Measurements from ENCODE around the gene CCDC85B.
"Not testable (repeated sequence)": the region's sequence is repeated elsewhere in the genome, so short reads cannot be mapped to it uniquely, and the experiment has no call there.

CCDC85B gene

DNA sequence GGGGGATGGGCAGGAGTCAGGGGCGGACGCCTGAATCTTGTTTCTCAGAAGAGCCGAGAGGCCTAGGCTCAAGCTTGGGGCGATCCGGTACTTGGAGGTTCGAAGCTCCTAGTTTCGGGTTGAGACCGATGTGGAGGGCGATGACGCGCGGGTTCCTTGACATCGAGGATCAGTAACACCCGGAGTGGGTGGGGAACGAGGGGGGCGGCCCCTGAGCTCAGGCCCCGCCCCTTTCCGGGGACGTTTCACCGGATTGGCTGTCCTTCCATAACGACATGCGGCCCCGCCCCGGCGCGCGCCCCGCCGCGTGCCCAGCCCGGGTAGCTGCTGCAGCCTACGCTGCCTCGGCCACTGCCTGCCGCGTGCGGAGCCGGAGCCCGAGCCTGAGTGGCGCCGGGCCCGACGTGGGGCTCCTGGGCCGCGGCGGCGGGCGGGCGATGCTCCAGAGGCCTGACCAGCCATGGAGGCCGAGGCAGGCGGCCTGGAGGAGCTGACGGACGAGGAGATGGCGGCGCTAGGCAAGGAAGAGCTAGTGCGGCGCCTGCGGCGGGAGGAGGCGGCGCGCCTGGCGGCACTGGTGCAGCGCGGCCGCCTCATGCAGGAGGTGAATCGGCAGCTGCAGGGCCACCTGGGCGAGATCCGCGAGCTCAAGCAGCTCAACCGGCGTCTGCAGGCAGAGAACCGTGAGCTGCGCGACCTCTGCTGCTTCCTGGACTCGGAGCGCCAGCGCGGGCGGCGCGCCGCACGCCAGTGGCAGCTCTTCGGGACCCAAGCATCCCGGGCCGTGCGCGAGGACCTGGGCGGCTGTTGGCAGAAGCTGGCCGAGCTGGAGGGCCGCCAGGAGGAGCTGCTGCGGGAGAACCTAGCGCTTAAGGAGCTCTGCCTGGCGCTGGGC is at the start of gene CCDC85B:
Gene CCDC85B, plus strand, starts transcription at position 350 of the 895 bp plus-strand sequence. Its CDS starts 111 bp downstream, at position 461.
- peak; percentile 80 for DNase-seq (ENCODE audit: low read depth, low spot score)

DNA sequence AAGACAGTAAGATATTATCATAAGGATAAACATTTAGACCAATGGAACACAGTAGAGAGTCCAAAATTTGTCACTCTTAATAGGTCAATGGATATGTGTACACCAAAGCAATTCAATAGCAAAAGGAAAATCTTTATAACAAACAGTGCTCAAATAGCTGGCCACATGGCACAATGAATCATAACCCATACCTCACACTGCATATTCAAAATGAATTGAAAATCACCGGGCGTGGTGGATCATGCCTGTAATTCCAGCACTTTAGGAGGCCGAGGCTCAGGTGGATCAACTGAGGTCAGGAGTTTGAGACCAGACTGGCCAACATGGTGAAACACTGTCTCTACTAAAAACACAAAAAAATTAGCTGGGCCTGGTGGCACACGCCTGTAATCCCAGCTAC is 48.3 kb upstream of the CCDC85B start:
- no peak for DNase-seq (ENCODE audit: low read depth, low spot score)

DNA sequence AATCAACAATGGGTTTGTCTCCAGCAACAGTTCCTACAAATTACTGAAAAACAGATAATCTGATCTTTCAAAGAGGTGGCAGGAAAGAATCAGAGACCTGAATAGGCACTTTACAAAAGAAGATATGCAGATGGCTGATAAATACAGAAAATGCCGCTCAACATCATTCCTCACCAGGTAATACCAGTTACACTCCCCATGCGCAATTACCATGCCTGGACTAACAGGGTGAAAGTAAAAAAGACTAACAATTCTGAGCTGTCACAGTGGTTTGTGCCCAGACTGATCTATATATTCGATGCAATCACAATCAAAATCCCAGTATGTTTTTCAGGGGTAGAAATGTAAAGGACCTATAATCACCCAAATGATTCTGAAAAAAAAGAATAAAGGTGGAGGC is 46.7 kb upstream of the CCDC85B start:
- DNase-seq (ENCODE audit: low read depth, low spot score), result no peak

DNA sequence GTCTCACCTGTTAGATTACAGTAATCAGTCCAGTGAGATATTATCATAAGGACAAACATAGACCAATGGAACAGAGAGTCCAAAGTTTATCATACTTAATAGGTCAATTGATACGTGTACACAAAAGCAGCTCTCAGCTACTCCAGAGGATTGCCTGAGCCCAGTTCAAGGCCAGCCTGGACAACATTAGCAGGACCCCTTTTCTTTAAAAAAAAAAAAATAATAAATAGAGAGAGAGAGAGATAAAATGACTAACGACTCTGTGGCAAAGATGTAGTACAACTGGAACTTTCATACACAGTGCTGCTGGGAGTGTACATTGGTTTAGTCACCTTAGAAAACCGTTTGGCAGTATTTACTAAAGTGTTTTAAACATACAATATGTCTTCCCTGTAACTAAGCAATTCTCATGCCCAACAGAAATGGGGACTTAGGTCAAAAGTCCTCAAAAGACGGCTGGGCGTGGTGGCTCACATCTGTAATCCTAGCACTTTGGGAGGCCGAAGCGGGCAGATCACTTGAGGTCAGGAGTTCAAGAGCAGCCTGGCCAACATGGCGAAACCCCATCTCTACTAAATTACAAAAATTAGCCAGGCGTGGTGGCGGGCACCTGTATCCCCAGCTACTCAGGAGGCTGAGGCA is 46.1 kb upstream of the CCDC85B start:
- DNase-seq (ENCODE audit: low read depth, low spot score), result no peak

DNA sequence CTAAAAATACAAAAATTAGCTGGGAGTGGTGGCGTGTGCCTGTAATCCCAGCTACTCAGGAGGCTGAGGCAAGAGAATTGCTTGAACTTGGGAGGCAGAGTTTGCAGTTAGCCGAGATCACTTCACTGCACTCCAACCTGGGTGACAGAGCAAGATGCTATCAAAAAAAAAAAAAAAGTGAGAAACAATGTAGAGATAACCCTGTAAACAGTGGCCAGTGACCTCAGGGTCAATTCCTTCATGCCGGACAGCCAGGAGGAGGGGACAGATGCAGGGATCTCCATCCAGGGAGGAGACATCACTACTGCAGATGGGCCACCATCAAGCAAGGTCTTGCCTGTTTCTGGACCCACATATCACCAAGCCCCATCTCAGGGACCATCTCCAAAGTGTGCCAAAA is 42.7 kb upstream of the CCDC85B start:
- DNase-seq (ENCODE audit: low read depth, low spot score), result no peak

DNA sequence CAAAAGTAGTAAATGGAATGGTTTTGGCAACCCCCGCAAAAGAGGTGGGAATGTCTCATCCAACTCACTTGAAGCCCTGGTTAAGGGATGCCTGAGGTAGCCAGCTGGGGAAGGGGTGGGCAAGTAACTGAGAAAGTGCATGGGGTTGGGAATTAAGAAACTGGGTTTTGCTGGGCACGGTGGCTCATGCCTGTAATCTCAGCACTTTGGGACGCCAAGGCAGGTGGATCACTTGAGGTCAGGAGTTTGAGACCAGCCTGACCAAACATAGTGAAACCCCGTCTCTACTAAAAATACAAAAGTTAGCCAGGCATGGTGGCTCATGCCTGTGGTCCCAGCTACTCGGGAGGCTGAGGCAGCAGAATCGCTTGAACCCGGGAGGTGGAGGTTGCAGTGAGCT is 41.8 kb upstream of the CCDC85B start:
- not testable (repeated sequence) for DNase-seq (ENCODE audit: low read depth, low spot score)

DNA sequence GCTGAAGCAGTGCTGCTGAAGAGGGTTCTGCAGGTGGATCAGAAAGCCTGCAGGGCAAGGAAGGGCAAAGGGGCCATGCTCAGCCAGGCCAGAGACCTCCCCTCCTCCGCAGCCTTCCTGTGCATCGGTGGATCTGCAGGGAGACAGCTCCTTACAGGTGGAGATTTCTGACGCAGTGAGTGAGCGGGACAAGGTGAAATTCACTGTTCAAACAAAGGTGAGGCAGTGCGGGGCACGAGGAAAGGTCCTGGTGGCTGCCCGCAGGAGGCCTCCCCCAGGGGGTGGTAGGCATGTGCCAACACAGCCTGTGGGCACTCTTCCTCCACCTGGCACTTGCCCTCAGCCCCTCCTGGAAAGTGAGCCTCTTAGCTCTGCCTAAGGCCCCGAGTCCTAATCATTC is 41.1 kb upstream of the CCDC85B start:
- no peak for DNase-seq (ENCODE audit: low read depth, low spot score)

DNA sequence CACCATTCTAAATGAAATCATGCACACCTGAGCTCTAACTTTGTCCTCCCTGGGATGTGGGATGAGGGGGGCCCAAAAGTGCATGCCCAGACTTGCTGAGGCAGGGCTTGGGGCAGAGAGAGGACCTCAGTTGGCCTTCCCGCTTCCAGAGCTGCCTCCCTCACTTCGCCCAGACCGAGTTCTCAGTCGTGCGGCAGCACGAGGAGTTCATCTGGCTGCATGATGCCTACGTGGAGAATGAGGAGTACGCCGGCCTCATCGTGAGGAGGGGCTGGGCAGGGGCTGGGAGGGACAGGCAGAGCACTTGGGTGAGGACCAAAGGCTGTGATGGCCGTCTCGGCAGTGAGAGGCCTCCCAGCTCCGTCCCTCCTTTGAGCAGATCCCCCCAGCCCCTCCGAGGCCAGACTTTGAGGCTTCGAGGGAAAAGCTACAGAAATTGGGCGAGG is 40.7 kb upstream of the CCDC85B start:
- DNase-seq (ENCODE audit: low read depth, low spot score), result no peak

DNA sequence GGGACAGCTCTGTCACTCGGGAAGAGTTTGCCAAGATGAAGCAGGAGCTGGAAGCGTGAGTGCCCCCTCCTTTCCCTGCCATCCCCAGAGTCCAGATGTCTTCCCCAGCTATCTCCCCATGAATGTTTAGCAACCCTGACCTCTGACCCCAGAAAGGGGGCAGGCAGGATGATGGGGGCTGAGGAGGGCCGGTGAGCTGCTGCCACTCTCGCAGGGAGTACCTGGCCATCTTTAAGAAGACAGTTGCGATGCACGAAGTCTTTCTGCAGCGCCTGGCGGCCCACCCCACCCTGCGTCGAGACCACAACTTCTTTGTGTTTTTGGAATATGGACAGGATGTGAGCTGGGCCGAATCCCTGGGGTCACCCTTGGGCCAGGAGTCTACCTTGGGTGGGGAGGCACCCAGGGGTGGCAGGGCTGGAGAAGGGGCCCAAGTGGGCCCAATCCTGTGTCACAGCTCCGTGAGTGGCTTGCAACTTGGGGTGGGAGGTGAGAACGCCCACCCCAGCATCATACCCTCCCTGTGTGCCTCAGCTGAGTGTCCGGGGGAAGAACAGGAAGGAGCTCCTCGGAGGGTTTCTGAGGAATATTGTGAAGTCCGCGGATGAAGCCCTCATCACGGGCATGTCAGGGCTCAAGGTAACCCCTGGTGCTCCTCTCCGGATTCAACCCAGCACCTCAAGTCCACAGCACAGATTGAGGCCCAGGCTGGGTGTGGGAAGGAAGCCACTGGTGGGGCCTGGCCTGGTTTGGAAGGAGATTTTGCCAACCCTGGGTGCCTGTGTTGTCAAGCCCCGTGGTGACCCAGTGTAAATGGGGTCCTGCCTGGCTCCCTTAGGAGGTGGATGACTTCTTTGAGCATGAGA is 40.0 kb upstream of the CCDC85B start:
- no peak for DNase-seq (ENCODE audit: low read depth, low spot score)

DNA sequence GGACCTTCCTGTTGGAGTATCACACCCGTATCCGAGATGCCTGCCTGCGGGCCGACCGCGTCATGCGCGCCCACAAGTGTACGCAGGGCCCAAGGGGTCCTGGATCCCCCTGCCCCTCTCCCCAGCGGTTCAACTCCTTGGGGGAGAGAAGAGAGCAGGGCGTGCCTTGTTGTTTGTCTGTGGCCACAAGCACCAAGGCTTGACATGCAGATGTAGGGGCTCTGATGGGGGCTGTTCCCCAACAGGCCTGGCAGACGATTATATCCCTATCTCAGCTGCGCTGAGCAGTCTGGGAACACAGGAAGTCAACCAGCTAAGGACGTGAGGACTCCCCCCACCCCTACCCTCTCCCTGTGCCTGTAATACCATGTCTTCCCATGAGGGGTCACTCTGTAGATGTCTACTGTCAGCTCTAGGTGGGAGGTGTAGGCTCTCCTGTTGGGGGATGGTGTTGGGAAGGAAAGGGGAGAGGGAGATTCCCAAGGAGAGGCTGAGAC is 39.3 kb upstream of the CCDC85B start:
- no peak for DNase-seq (ENCODE audit: low read depth, low spot score)

DNA sequence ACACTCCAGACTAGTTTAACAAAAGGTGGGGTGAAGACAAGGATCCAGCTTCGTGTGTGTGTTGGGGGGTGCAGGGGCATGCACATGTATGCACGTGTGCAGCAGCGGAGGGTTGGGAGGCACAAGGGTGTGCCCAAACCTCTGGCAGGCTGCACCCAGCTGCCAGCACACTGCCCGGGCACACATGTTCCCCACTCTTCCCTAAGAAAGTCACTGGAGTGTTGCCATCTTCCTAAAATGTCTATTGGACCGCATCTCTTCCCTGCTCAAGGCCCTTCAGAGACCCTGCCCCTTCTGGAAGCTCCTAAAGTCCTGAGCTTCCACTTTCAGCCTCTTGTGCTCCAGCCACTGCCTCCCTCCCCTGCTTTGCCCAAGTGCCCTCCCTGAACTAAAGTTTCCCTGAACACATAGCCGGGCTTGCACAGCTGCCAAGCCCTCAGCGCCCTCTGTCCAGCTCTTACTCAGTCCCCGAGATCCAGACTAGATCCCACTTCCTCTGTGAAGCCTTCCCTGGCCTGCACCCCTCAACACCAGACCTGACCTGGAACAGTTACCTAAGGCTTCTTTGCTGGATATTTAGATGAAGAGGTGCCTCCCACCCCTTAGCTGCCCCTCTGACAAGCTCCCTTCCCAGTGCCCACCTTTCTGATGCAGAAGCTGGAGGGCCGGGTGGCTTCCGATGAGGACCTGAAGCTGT is 38.5 kb upstream of the CCDC85B start:
- no peak for DNase-seq (ENCODE audit: low read depth, low spot score)

DNA sequence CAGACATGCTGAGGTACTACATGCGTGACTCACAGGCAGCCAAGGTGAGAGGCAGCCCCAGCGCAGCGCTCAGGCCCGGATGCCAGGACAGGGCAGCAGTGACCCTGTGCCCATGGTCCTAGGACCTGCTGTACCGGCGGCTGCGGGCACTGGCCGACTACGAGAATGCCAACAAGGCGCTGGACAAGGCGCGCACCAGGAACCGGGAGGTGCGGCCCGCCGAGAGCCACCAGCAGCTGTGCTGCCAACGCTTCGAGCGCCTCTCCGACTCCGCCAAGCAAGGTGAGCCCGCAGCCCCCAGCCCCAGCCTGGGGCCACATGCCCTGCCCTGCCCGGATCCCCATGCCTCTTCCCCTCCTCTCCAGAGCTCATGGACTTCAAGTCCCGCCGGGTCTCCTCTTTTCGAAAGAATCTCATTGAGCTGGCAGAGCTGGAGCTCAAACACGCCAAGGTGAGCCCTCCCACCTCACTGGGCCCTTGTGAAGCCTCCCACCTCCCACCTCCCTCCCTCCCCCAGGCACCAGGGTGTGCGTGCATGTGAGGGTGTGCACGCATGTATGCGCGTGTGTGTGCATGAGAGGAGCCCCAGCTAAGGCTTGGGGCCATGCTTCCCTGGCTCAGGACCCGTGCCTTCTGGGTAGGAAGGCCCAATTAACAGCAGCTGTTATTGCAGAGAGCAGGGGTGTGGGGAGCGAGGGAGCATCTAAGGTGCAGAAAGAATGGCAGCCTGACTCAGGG is 37.8 kb upstream of the CCDC85B start:
- DNase-seq (ENCODE audit: low read depth, low spot score), result no peak

DNA sequence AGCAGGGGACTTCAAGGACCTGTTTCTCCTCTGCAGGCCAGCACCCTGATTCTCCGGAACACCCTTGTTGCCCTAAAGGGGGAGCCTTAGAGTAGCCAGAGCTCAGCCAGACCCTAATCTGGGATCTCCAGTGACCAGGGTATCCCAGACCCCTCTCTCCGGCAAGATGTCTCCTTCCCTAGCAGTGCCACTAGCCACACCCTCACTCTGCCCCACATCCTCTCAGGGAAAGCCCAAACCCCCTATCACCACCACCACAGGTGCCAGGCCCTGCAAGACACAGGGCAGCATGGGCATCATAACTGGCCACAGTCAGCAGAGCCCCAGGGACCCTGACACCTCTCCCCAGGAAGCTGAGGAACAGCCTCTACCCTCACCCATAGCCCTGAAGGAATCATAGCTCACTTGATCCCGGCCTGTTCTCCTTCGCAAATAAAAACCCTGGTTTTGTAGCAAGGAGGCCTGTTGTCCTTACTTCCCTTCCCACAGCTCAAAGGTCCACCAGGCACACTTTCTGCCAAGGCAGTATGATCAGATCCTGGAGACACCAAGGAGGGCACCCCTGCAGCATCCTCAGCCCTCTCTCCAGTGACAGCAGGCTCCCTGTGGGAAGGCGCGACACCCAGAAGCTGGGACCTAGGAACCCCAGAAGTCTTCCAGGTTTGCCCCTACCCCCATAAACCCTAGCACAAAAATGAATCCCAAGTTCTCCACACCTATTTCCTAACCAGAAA is 37.1 kb upstream of the CCDC85B start:
- DNase-seq (ENCODE audit: low read depth, low spot score), result no peak

DNA sequence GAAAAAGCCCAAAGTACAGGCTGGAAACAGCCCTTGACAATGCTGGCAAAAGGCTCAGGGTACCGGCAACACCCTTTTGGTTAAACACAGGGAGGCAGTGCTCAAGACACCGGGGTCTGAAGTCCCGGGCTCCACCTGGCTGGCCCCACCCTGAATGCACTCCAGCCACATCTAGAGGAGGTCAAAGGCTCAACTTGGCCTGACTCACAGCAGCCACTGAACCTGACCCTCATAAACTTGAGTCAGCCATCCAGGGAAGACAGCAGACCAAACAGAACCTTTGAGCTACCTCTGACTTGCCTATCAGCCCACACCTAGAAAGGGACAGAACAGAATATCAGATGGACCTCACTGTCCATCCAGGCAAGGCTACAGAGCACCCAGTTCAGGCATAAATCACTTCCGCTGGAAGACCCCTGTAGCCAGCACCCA is 36.3 kb upstream of the CCDC85B start:
- no peak for DNase-seq (ENCODE audit: low read depth, low spot score)

DNA sequence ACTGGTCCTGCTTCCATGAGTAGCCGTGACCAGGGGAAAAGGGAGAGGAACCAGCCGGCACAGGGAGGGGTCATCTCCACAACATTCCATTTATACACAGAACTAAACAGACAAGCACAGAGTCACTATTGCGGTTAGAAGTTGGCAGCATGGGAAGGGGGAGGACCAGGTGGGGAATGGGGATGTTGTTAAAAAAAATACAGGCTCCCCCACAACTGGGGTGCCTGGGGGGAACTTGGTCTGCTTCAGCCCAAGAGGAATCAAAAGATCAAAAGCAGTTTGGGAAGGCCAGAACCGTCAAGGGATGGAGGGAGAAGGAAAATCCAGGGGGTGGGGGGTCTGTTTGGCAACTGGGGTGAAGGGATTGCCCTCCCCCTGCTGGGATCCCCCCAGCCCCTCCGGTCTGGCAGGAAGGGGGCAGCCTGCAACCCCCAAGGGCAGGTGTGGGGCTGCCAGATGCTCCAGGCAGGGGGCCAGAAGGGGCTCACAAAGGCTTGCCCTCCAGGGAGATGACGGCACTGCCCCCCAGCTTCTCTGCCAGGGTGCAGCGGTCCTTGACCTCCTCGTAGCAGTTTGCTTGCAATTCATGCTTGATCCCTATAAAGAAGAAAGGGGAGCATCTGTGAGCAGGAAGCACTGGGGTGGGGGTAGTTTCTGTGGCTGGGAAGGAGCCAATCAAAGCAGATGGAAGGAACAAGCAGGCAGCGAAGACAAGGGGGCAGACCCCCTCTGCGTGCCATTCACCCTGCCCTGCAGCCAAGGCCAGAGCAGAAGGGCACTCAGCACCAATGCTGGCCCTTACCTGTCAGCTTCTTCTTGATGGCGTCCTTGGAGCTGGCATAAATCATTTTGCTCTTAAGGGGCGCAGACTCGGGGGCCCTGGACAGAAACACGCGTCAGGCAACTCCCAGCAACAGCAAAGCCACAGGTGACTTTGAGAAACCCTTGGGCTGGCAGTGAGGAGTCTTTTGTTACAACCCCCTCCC is 35.3 kb upstream of the CCDC85B start:
- DNase-seq (ENCODE audit: low read depth, low spot score), result no peak

DNA sequence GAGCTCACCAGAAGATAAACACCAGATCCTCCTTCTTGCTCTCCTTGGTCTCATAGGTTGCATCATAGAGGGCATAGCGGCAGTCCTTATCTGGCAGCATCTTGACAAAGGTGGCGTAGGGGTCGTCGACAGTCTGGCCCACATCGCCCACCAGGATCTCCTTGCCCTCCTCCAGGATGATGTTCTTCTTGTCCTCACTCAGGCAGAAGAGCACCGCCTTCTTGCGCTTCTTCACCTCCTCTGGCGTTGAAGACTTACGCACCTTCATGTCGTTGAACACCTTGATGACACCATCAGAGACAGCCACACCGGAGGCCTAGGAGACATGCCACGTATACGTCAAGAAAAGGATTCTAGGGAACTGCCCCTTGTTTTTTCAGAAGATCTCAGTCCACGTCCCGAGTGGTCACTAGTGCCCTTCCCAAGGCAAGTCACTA is 34.5 kb upstream of the CCDC85B start:
- no peak for DNase-seq (ENCODE audit: low read depth, low spot score)

DNA sequence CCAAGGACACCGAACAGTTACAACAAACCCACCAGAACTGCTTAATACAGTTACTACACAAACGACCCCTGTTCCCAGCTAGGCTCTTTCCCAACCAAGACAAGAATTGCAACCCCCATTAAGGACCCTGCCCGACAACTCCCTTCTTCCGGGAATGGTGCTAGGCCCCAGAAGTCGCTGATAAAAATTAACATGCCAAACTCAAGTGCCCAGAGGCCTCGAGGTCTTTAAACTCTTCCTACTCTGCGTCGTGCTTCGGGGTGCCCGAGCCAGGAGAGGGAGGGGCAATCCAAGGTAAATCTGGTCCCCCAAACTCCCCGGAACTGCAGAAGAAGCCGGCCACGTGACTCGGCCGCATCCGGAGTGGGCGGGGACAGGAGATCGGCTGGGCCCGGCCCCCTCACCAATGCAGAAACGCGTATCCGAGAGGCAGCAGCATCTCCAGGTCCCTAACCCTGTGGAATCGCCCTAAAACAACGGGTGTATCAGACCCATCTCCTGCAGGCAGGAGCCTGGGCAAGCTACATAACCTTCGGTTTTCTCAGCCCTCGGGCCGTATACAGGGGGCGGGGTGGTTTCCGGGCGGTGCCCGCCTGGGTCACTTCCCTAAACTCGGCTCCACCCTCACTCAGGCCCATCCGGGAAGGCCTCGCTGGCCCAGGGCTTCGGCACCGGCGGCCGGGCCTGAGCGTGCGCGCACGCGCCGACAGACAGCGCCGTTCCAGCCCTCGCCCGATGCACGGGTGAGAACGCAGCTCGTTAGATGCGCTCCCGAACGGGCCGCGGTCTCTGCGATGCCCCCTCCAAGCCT is 33.6 kb upstream of the CCDC85B start:
- no peak for DNase-seq (ENCODE audit: low read depth, low spot score)

DNA sequence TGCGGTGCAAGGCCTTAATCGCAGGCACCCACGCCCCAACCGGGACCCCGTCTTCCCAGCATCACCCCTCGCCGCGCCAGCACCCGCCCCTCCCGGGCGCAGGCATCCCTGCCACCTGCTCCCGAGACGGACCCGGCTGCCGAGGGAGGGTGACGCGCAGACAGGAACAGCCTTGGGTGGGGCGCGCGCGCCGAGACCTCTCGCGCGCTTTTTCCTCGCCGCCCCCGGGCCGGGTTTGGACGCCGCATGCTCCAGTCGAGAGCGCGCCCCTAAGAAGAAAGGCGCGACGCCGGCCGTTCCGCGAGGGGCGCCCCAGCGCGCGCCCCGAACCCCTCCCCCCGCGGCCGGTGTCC is 33.0 kb upstream of the CCDC85B start:
- no peak for DNase-seq (ENCODE audit: low read depth, low spot score)
